WERI-Rb-1 (cell line): ENCODE measurements around the gene ALOXE3.

Source experiments
- DNase-seq: peaks from one replicate; pipeline ENCODE4 v3.0.0-alpha.2; 2020
- H3K27ac ChIP-seq: fragments of 250-450 bp; sonication (Bioruptor Pico); 2 replicates; pipeline ENCODE4 v1.5.1; 2020; ENCODE audit warnings: mild to moderate bottlenecking, moderate library complexity
- H3K27me3 ChIP-seq: fragments of 250-450 bp; sonication (Bioruptor Pico); 2 replicates; pipeline ENCODE4 v1.5.1; 2021; ENCODE audit warnings: mild to moderate bottlenecking, low read depth, moderate library complexity; ENCODE audit not compliant: insufficient read depth, severe bottlenecking
- H3K36me3 ChIP-seq: fragments of 250-450 bp; sonication (Bioruptor Pico); 2 replicates; pipeline ENCODE4 v1.5.1; 2020; ENCODE audit warnings: mild to moderate bottlenecking, moderate library complexity
- H3K4me3 ChIP-seq: 2 replicates; pipeline ENCODE4 v1.5.1; 2011; ENCODE audit warnings: low read depth, mild to moderate bottlenecking, control low read depth, low read length
- H3K9me3 ChIP-seq: fragments of 250-450 bp; sonication (Bioruptor Pico); 2 replicates; pipeline ENCODE4 v1.5.1; 2021; ENCODE audit warnings: mild to moderate bottlenecking, moderate library complexity; ENCODE audit not compliant: severe bottlenecking
- TF ChIP-seq, protein P1 (sequence below): IDR thresholded peaks from 2 replicates; pipeline ENCODE4 v1.5.1; 2011; ENCODE audit warnings: low read depth, mild to moderate bottlenecking, control low read depth, inconsistent platforms, low read length

The ALOXE3 gene

GRCh38 chr17:8122422-8122923, 4.2 kb upstream of the ALOXE3 start:
- TF ChIP-seq, protein P1, sequence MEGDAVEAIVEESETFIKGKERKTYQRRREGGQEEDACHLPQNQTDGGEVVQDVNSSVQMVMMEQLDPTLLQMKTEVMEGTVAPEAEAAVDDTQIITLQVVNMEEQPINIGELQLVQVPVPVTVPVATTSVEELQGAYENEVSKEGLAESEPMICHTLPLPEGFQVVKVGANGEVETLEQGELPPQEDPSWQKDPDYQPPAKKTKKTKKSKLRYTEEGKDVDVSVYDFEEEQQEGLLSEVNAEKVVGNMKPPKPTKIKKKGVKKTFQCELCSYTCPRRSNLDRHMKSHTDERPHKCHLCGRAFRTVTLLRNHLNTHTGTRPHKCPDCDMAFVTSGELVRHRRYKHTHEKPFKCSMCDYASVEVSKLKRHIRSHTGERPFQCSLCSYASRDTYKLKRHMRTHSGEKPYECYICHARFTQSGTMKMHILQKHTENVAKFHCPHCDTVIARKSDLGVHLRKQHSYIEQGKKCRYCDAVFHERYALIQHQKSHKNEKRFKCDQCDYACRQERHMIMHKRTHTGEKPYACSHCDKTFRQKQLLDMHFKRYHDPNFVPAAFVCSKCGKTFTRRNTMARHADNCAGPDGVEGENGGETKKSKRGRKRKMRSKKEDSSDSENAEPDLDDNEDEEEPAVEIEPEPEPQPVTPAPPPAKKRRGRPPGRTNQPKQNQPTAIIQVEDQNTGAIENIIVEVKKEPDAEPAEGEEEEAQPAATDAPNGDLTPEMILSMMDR = no peak
- no peak for DNase-seq
- no peaks in the 10 kb centered on the region for H3K9me3 ChIP-seq
- H3K36me3 ChIP-seq = no peaks in the 10 kb centered on the region
- peaks cover 27% of the 10 kb centered on the region for H3K27me3 ChIP-seq
- H3K4me3 ChIP-seq = peak overlapping the region; percentile 56
- no peak overlapping the region for H3K27ac ChIP-seq

GRCh38 chr17:8121681-8122421, 3.5 kb upstream of the ALOXE3 start:
- Histone ChIP-seq H3K4me3 (peak overlapping the region; percentile 56), H3K36me3 (no peaks in the 10 kb centered on the region), H3K9me3 (no peaks in the 10 kb centered on the region), H3K27me3 (peaks cover 27% of the 10 kb centered on the region), H3K27ac (no peak overlapping the region)
- DNase-seq = peak; percentile 80
- TF ChIP-seq, protein P1 = peak; percentile 80

- Histone ChIP-seq H3K9me3 (no peaks in the 10 kb centered on the region), H3K36me3 (no peaks in the 10 kb centered on the region), H3K4me3 (peak overlapping the region; percentile 56), H3K27ac (no peak overlapping the region), H3K27me3 (peaks cover 30% of the 10 kb centered on the region)
- TF ChIP-seq, protein P1 = no peak
- DNase-seq = no peak
Measured at GRCh38 chr17:8121407-8121680, 3.0 kb upstream of the ALOXE3 start.

GRCh38 chr17:8120520-8121406, 2.4 kb upstream of the ALOXE3 start:
- H3K27ac ChIP-seq = no peak overlapping the region
- peak overlapping the region; percentile 56 for H3K4me3 ChIP-seq
- TF ChIP-seq, protein P1 = peak; percentile 31; the same call in 1 of the 2 replicates
- H3K9me3 ChIP-seq = no peaks in the 10 kb centered on the region
- H3K27me3 ChIP-seq = peaks cover 30% of the 10 kb centered on the region
- DNase-seq = peak; percentile 85
- no peaks in the 10 kb centered on the region for H3K36me3 ChIP-seq

GRCh38 chr17:8119581-8120519, 1.5 kb upstream of the ALOXE3 start:
- Histone ChIP-seq H3K4me3 (peak overlapping the region; percentile 56), H3K36me3 (no peaks in the 10 kb centered on the region), H3K27ac (0 out of 2 replicates have a peak overlapping the region, but pooled peaks have one; percentile 2), H3K9me3 (no peaks in the 10 kb centered on the region), H3K27me3 (peaks cover 28% of the 10 kb centered on the region)
- TF ChIP-seq, protein P1 = no peak
- peak; percentile 87 for DNase-seq
